HEK293 (cell line): ENCODE measurements around the gene CKM.

ENCODE experiments used
- CTCF ChIA-PET: fragments of 350-600 bp; formaldehyde crosslinking; extraction: SDS; loops from one replicate; lab custom pipeline; 2021; ENCODE audit warnings: antibody characterized with exemption; lab: Yijun Ruan, JAX
- POLR2A ChIA-PET: fragments of 300-600 bp; formaldehyde crosslinking; extraction: SDS; loops from one replicate; lab custom pipeline; 2020; ENCODE audit warnings: antibody characterized with exemption, inconsistent platforms; lab: Yijun Ruan, JAX
- H3K27ac ChIP-seq: fragments of 200-500 bp; sonication (Bioruptor generic); 2 replicates; pipeline ENCODE4 v1.5.1; 2014; ENCODE audit warnings: low read depth, low read length, control low read depth, inconsistent platforms; ENCODE audit errors: extremely low read depth
- H3K36me3 ChIP-seq, 2 experiments: fragments of 200-500 bp in 1 of 2; sonication (Bioruptor generic) in 1 of 2; 1 replicate in 1 of 2; 2 replicates in 1 of 2; pipeline ENCODE4 v1.5.1; 2014 to 2017; ENCODE audit warnings: inconsistent platforms in 2 of 2, low read length in 2 of 2; ENCODE audit not compliant: control insufficient read depth in 2 of 2, insufficient read depth in 1 of 2
- H3K4me1 ChIP-seq: fragments of 200-500 bp; sonication (Bioruptor generic); 2 replicates; pipeline ENCODE4 v1.5.1; 2014; ENCODE audit warnings: mild to moderate bottlenecking, low read length, inconsistent platforms; ENCODE audit not compliant: control insufficient read depth, insufficient read depth
- H3K4me3 ChIP-seq: 2 replicates; pipeline ENCODE4 v1.5.1; 2011; ENCODE audit warnings: low read depth, mild to moderate bottlenecking, control low read depth, low read length, moderate library complexity
- H3K9me3 ChIP-seq: fragments of 200-500 bp; sonication (Bioruptor generic); 2 replicates; pipeline ENCODE4 v1.5.1; 2014; ENCODE audit warnings: low read depth, low read length, inconsistent platforms; ENCODE audit not compliant: control insufficient read depth, insufficient read depth
- BCL11A ChIP-seq: fragments of 450-650 bp; formaldehyde crosslinking; IDR thresholded peaks from 2 replicates; pipeline ENCODE4 v1.5.1; 2016; ENCODE audit warnings: low read depth, missing biosample characterization, missing genetic modification characterization
- GLI4 ChIP-seq: fragments of 450-650 bp; formaldehyde crosslinking; IDR thresholded peaks from 2 replicates; pipeline ENCODE4 v1.5.1; 2016; ENCODE audit warnings: missing biosample characterization, missing genetic modification characterization
- KLF7 ChIP-seq: fragments of 450-650 bp; formaldehyde crosslinking; IDR thresholded peaks from 2 replicates; pipeline ENCODE4 v1.5.1; 2016; ENCODE audit warnings: missing biosample characterization, missing genetic modification characterization, borderline replicate concordance
- WT1 ChIP-seq: fragments of 450-650 bp; formaldehyde crosslinking; IDR thresholded peaks from 2 replicates; pipeline ENCODE4 v1.5.1; 2016; ENCODE audit warnings: missing biosample characterization, missing genetic modification characterization
- ZBTB21 ChIP-seq: fragments of 450-650 bp; formaldehyde crosslinking; IDR thresholded peaks from 2 replicates; pipeline ENCODE4 v1.5.1; 2017; ENCODE audit warnings: missing biosample characterization, missing genetic modification characterization
- ZBTB26 ChIP-seq: fragments of 450-650 bp; formaldehyde crosslinking; optimal IDR thresholded peaks from 2 replicates; pipeline ENCODE3; 2016; ENCODE audit warnings: missing biosample characterization, mild to moderate bottlenecking, missing genetic modification characterization
- ZNF214 ChIP-seq: fragments of 450-650 bp; formaldehyde crosslinking; IDR thresholded peaks from 2 replicates; pipeline ENCODE4 v1.5.1; 2017; ENCODE audit warnings: missing biosample characterization, mild to moderate bottlenecking, missing genetic modification characterization, borderline replicate concordance
- ZNF366 ChIP-seq: fragments of 450-650 bp; formaldehyde crosslinking; conservative IDR thresholded peaks from 2 replicates; pipeline ENCODE4 v1.5.1; 2016; ENCODE audit warnings: missing biosample characterization, missing genetic modification characterization
- ZNF501 ChIP-seq: fragments of 450-650 bp; formaldehyde crosslinking; IDR thresholded peaks from 2 replicates; pipeline ENCODE4 v1.5.1; 2016; ENCODE audit warnings: missing biosample characterization, missing genetic modification characterization
- ZNF548 ChIP-seq: fragments of 450-650 bp; formaldehyde crosslinking; IDR thresholded peaks from 2 replicates; pipeline ENCODE4 v1.5.1; 2016; ENCODE audit warnings: missing biosample characterization, missing genetic modification characterization
- ZNF596 ChIP-seq: fragments of 450-650 bp; IDR thresholded peaks from 2 replicates; pipeline ENCODE4 v1.5.0; 2018; ENCODE audit warnings: missing biosample characterization, mild to moderate bottlenecking, missing genetic modification characterization, moderate library complexity
- ZNF621 ChIP-seq: fragments of 450-650 bp; formaldehyde crosslinking; IDR thresholded peaks from 2 replicates; pipeline ENCODE4 v1.5.1; 2017; ENCODE audit warnings: missing biosample characterization, missing genetic modification characterization
- ZNF623 ChIP-seq: fragments of 450-650 bp; formaldehyde crosslinking; IDR thresholded peaks from 2 replicates; pipeline ENCODE4 v1.5.1; 2016; ENCODE audit warnings: missing biosample characterization, missing genetic modification characterization
- ZNF670 ChIP-seq: fragments of 450-650 bp; formaldehyde crosslinking; IDR thresholded peaks from 2 replicates; pipeline ENCODE4 v1.5.1; 2016; ENCODE audit warnings: missing biosample characterization, missing genetic modification characterization, low read depth
- ZNF701 ChIP-seq: fragments of 450-650 bp; formaldehyde crosslinking; IDR thresholded peaks from 2 replicates; pipeline ENCODE4 v1.5.1; 2016; ENCODE audit warnings: missing biosample characterization, missing genetic modification characterization
- ZXDB ChIP-seq: fragments of 450-650 bp; formaldehyde crosslinking; IDR thresholded peaks from 2 replicates; pipeline ENCODE4 v1.5.1; 2016; ENCODE audit warnings: missing biosample characterization, missing genetic modification characterization
- TF ChIP-seq, protein P1 (sequence below): fragments of 450-650 bp; formaldehyde crosslinking; IDR thresholded peaks from 2 replicates; pipeline ENCODE4 v1.5.1; 2016; ENCODE audit warnings: missing biosample characterization, missing genetic modification characterization
- TF ChIP-seq, protein P2 (sequence below): fragments of 450-650 bp; formaldehyde crosslinking; IDR thresholded peaks from 2 replicates; pipeline ENCODE4 v1.5.1; 2016; ENCODE audit warnings: missing biosample characterization, missing genetic modification characterization
- TF ChIP-seq, protein P3 (sequence below): fragments of 450-650 bp; formaldehyde crosslinking; IDR thresholded peaks from 2 replicates; pipeline ENCODE4 v1.5.1; 2016; ENCODE audit warnings: missing biosample characterization, missing genetic modification characterization
- TF ChIP-seq, protein P4 (sequence below): fragments of 450-650 bp; formaldehyde crosslinking; IDR thresholded peaks from 2 replicates; pipeline ENCODE4 v1.5.1; 2016; ENCODE audit warnings: missing biosample characterization, missing genetic modification characterization, low read depth

CKM gene

GRCh38 chr19:45368127-45368526 lies 45.5 kb upstream of the CKM start (continued):
- TF ChIP-seq KLF7 (tag by site-specific recombination) (no peak), ZNF623 (no peak), ZNF366 (tag by site-specific recombination) (no peak), BCL11A (tag by site-specific recombination) (no peak), ZNF501 (tag by site-specific recombination) (no peak), ZXDB (no peak), ZBTB21 (no peak), ZNF621 (tag by site-specific recombination) (no peak), ZNF214 (tag by site-specific recombination) (no peak)
- TF ChIP-seq, protein P1, sequence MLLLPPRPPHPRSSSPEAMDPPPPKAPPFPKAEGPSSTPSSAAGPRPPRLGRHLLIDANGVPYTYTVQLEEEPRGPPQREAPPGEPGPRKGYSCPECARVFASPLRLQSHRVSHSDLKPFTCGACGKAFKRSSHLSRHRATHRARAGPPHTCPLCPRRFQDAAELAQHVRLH (tag by site-specific recombination): peak; percentile 49; the same call in 1 of the 2 replicates

DNA sequence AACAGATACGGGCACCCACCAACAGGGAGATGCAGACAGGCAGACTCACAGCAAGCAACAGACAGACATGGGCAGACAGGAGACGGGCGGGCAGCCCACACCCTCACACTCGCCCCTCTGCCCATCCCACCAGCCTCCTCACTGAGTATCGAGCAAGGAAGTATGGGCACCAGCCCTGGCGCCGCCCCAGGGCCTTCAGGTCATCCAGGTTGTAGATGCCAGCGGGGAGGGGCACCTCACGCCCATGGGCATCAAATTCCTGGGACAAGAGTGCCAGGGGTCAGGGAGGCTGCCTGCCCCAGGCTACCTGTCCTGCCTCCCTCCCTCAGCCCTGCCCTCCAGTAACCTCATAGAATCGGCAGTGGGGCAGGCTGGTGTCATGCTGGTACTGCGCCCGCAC lies 42.0 kb upstream of the CKM start:
- H3K9me3 ChIP-seq: no peaks in the 10 kb centered on the region

DNA sequence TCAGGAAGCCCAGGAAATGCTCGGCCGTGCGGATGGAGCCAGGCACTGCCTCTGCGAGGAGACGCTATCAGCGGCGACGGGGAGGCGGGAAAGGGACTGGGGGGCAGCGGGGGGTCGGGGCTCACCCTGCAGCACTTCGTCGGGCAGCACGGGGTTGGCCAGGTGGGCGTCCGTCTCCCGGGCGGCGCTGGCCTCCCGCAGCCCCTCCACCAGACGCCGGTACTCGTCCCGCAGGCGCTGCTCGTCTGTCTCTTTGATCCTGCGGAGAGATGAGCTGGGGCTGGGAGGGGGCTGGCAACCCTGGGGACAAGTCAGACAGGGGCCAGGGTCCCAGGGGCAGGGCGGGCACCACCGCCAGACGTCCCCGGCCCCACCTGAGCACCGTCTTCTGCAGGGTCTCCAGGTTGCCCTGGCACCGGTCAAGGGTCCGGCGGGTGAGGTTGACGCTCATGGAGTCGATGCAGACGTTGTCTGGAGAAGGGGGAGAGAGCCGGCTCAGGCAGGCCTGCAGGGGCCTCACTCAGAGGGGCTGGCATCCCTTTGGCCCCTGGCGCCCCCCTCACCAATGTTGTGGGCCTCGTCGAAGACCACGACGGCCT lies 41.3 kb upstream of the CKM start:
- POLR2A ChIA-PET: no interaction called here
- H3K9me3 ChIP-seq: no peaks in the 10 kb centered on the region
- CTCF ChIA-PET: interaction anchor here (1.2 kb wide), 1 partner anchor 39 kb away, joined by 5 read pairs; no protein-coding TSS in a partner anchor
- TF ChIP-seq ZNF670 (tag by site-specific recombination): no peak
- TF ChIP-seq, all 188 proteins: peak for 0
- Histone ChIP-seq H3K4me3 (no peak overlapping the region), H3K27ac (no peak overlapping the region), H3K4me1 (no peaks in the 10 kb centered on the region), H3K36me3 (peaks cover 48 to 65% of the 10 kb centered on the region in 2 experiments; a peak in 2 of 3 replicates)

More for the DNA sequence above, 42.0 kb upstream of the CKM start:
- POLR2A ChIA-PET: no interaction called here
- H3K36me3 ChIP-seq: peaks cover 41 to 61% of the 10 kb centered on the region in 2 experiments; a peak in 2 of 3 replicates
- H3K4me1 ChIP-seq: no peaks in the 10 kb centered on the region
- no peak overlapping the region for H3K4me3 ChIP-seq
- CTCF ChIA-PET: interaction anchor here (1.2 kb wide), 1 partner anchor 38 kb away, joined by 5 read pairs; no protein-coding TSS in a partner anchor
- TF ChIP-seq, protein P2, sequence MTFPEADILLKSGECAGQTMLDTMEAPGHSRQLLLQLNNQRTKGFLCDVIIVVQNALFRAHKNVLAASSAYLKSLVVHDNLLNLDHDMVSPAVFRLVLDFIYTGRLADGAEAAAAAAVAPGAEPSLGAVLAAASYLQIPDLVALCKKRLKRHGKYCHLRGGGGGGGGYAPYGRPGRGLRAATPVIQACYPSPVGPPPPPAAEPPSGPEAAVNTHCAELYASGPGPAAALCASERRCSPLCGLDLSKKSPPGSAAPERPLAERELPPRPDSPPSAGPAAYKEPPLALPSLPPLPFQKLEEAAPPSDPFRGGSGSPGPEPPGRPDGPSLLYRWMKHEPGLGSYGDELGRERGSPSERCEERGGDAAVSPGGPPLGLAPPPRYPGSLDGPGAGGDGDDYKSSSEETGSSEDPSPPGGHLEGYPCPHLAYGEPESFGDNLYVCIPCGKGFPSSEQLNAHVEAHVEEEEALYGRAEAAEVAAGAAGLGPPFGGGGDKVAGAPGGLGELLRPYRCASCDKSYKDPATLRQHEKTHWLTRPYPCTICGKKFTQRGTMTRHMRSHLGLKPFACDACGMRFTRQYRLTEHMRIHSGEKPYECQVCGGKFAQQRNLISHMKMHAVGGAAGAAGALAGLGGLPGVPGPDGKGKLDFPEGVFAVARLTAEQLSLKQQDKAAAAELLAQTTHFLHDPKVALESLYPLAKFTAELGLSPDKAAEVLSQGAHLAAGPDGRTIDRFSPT (tag by site-specific recombination): 0 out of 2 replicates have a peak, but pooled peaks have one; percentile 29
- no peak for TF ChIP-seq WT1 (tag by site-specific recombination)
- no peak overlapping the region for H3K27ac ChIP-seq

- Histone ChIP-seq H3K27ac (0 out of 2 replicates have a peak overlapping the region, but pooled peaks have one; percentile 9), H3K4me3 (no peak overlapping the region), H3K4me1 (no peaks in the 10 kb centered on the region), H3K36me3 (peaks cover 52 to 65% of the 10 kb centered on the region in 2 experiments; a peak in 2 of 3 replicates), H3K9me3 (no peaks in the 10 kb centered on the region)
- ChIA-PET POLR2A (no interaction called here), CTCF (interaction anchor here (0.6 kb wide), 1 partner anchor 52 kb away, joined by 4 read pairs; no protein-coding TSS in a partner anchor)
- TF ChIP-seq GLI4 (no peak), ZNF596 (tag by site-specific recombination) (no peak), ZBTB26 (tag by site-specific recombination) (no peak), ZNF548 (tag by site-specific recombination) (no peak), ZNF701 (tag by site-specific recombination) (no peak)
- TF ChIP-seq, protein P3, sequence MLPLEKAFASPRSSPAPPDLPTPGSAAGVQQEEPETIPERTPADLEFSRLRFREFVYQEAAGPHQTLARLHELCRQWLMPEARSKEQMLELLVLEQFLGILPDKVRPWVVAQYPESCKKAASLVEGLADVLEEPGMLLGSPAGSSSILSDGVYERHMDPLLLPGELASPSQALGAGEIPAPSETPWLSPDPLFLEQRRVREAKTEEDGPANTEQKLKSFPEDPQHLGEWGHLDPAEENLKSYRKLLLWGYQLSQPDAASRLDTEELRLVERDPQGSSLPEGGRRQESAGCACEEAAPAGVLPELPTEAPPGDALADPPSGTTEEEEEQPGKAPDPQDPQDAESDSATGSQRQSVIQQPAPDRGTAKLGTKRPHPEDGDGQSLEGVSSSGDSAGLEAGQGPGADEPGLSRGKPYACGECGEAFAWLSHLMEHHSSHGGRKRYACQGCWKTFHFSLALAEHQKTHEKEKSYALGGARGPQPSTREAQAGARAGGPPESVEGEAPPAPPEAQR (tag by site-specific recombination): no peak
- TF ChIP-seq, protein P4, sequence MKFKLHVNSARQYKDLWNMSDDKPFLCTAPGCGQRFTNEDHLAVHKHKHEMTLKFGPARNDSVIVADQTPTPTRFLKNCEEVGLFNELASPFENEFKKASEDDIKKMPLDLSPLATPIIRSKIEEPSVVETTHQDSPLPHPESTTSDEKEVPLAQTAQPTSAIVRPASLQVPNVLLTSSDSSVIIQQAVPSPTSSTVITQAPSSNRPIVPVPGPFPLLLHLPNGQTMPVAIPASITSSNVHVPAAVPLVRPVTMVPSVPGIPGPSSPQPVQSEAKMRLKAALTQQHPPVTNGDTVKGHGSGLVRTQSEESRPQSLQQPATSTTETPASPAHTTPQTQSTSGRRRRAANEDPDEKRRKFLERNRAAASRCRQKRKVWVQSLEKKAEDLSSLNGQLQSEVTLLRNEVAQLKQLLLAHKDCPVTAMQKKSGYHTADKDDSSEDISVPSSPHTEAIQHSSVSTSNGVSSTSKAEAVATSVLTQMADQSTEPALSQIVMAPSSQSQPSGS (tag by site-specific recombination): no peak
These were observed 39.6 kb upstream of the CKM start for GRCh38 chr19:45362291-45362690.
